Measurements from ENCODE around the gene OR4F15.
"Not testable (repeated sequence)": the region's sequence is repeated elsewhere in the genome, so short reads cannot be mapped to it uniquely, and the experiment has no call there.

OR4F15 gene

GRCh38 chr15:101811902-101812301 lies at the start of gene OR4F15:
Gene OR4F15, plus strand, starts transcription at chr15:101812202. Its CDS starts 5,985 bp downstream, at chr15:101818187.
- DNase-seq = no peak

- DNase-seq = not testable (repeated sequence)
These were observed 47.2 kb upstream of the OR4F15 start for GRCh38 chr15:101764669-101765339.

- not testable (repeated sequence) for DNase-seq
These were observed 46.7 kb upstream of the OR4F15 start for GRCh38 chr15:101765340-101765671.

GRCh38 chr15:101765772-101766456 lies 46.1 kb upstream of the OR4F15 start:
- no peak for DNase-seq

- not testable (repeated sequence) for DNase-seq
These were observed 44.8 kb upstream of the OR4F15 start for GRCh38 chr15:101767083-101767640.

GRCh38 chr15:101772921-101773320 lies 39.1 kb upstream of the OR4F15 start:
- no peak for DNase-seq

- peak; percentile 14 for DNase-seq
These were observed 38.4 kb upstream of the OR4F15 start for GRCh38 chr15:101773496-101774100.

GRCh38 chr15:101775136-101775535 lies 36.9 kb upstream of the OR4F15 start:
- no peak for DNase-seq

GRCh38 chr15:101778576-101778975 lies 33.4 kb upstream of the OR4F15 start:
- not testable (repeated sequence) for DNase-seq

- not testable (repeated sequence) for DNase-seq
These were observed 31.8 kb upstream of the OR4F15 start for GRCh38 chr15:101780225-101780624.

GRCh38 chr15:101781928-101782327 lies 30.1 kb upstream of the OR4F15 start:
- DNase-seq = no peak

- no peak for DNase-seq
These were observed 27.4 kb upstream of the OR4F15 start for GRCh38 chr15:101784644-101785043.

- DNase-seq = not testable (repeated sequence)
These were observed 25.6 kb upstream of the OR4F15 start for GRCh38 chr15:101786422-101786821.

- DNase-seq = not testable (repeated sequence)
These were observed 24.0 kb upstream of the OR4F15 start for GRCh38 chr15:101788001-101788400.

- DNase-seq = not testable (repeated sequence)
These were observed 23.3 kb upstream of the OR4F15 start for GRCh38 chr15:101788503-101789269.

GRCh38 chr15:101790748-101791147 lies 21.3 kb upstream of the OR4F15 start:
- DNase-seq = not testable (repeated sequence)

GRCh38 chr15:101793981-101794380 lies 18.0 kb upstream of the OR4F15 start:
- not testable (repeated sequence) for DNase-seq

GRCh38 chr15:101795455-101795854 lies 16.5 kb upstream of the OR4F15 start:
- no peak for DNase-seq

GRCh38 chr15:101799665-101800064 lies 12.3 kb upstream of the OR4F15 start:
- no peak for DNase-seq

- DNase-seq = no peak
These were observed 11.0 kb upstream of the OR4F15 start for GRCh38 chr15:101801048-101801447.

GRCh38 chr15:101803209-101803608 lies 8.8 kb upstream of the OR4F15 start, which contains the start of gene OR4F6:
Gene OR4F6, plus strand, starts transcription at chr15:101803509. Its CDS starts 2,211 bp downstream, at chr15:101805720.
- no peak for DNase-seq

GRCh38 chr15:101803676-101804075 lies 8.3 kb upstream of the OR4F15 start:
- DNase-seq = no peak

- no peak for DNase-seq
These were observed 7.6 kb upstream of the OR4F15 start for GRCh38 chr15:101804375-101804774.

Measured in activated CD4-positive, alpha-beta T cell treated with anti-CD3 and anti-CD28 coated beads, Interleukin-2, amount 50 U/mL, for 16 hours (primary cell).